ENCODE results near the gene LENG8.

The LENG8 gene

DNA sequence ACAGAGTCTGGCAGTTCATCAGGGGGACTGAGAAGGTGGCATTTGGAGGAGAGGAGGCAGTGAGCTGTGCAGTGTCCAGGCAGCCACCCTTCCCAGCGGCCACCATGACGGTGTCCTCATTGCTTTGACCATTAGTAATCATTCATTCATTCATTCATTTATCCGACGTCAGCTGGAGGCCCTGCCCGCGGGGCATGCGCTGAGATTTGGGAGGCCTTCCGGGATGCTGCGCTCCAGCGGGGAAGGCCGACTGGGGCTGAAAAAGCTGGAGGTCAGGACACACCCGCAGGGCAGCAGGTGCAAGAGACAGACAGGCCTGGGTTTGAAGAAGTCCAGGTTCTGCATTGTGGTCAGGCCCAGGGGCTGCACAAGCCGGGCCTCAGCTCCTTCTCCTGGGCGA is 24.8 kb upstream of the LENG8 start:
- DNase-seq (ENCODE audit: low spot score): no peak

DNA sequence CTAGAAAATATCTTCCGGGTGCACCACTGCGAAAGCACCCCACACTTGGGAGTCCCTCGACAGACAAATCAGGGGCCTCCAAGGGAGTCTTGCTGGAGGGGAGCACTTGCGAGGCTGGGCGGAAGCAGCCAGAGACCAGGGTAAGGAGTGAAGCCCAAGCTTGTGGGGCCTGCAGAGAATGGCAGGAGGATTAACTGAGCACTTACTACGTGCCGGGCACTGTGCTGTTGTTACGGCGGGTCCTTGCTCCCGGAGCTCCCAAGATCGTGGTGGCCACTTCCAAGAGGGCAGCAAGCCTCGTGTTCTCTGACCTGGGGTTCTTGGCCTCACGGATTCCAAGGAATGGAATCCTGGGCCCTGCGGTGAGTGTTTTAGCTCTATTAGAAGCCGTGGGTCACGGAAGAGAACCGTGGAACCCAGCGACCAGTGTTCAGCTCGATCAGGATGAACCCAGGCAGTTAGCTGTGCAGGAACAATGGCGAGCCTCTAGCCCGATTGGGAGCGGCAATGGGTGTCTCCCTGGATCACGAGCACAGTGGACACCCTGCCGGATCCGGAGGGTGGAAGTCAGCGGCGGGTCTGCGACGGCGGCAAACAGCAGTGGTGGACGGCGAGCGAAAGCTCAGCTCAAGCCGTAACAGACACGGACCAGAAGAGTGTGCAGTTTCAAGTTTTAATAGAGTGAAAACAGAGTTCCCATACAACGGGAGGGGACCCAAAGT is 24.2 kb upstream of the LENG8 start:
- DNase-seq (ENCODE audit: low spot score): no peak

DNA sequence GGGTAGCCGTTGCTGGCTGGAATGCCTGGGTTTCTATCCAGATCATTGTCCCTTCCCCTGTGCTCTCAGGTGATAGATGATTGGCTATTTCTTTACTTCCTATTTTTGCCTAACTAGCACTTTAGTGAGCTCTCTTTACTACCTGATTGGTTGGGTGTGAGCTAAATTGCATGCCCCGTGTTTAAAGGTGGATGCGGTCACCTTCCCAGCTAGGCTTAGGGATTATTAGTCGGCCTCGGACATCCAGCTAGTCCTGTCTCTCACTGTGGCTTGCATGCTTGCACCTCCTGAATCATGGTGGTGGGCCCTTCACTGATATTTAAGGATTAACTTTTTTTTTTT is 23.6 kb upstream of the LENG8 start:
- DNase-seq (ENCODE audit: low spot score): no peak

GRCh38 chr19:54426291-54426931 is 22.6 kb upstream of the LENG8 start:
- DNase-seq (ENCODE audit: low spot score): no peak

GRCh38 chr19:54427586-54427985 is 21.4 kb upstream of the LENG8 start:
- no peak for DNase-seq (ENCODE audit: low spot score)

DNA sequence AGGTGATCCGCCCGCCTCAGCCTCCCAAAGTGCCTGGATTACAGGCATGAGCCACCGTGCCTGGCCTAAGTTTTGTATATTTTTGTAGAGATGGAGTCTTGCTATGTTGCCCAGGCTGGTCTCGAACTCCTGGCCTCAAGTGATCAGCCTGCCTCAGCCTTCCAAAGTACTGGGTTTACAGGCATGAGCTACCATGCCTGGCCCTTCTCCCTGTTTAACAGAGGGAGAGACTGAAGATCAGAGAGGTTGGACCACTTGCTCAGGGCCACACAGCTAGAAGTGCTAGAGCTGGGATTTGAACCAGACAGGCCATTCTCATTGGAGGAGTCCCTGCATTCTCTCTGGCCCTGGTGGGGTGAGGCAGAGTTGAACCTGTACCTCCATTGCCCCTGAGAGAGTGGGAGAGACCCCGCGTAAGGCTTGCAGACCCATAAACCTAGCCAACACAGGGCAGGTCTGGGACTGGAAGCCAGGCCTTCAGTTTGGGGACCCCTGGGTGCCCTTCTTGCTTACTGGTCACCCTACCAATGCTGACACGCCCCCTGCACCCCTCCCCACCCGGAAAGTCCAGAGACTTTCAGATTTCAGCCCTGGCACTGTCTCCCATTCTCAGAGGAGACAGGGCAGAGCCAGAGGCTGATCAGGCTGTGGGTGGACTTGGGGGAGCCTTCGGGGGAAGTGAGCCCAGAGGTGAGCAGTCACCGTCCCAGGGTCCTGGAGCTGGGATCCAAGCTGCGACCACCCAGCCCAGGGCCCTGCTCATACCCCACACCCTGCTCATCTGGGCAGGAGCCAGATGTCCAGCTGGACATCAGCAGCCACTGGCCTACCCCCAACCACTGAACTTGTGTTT is 20.4 kb upstream of the LENG8 start:
- DNase-seq (ENCODE audit: low spot score): no peak

GRCh38 chr19:54429176-54429495 is 19.9 kb upstream of the LENG8 start:
- no peak for DNase-seq (ENCODE audit: low spot score)

- DNase-seq (ENCODE audit: low spot score): no peak
Measured at GRCh38 chr19:54429545-54430227, 19.3 kb upstream of the LENG8 start.

GRCh38 chr19:54430306-54431254 is 18.4 kb upstream of the LENG8 start:
- peak; percentile 14 for DNase-seq (ENCODE audit: low spot score)

DNA sequence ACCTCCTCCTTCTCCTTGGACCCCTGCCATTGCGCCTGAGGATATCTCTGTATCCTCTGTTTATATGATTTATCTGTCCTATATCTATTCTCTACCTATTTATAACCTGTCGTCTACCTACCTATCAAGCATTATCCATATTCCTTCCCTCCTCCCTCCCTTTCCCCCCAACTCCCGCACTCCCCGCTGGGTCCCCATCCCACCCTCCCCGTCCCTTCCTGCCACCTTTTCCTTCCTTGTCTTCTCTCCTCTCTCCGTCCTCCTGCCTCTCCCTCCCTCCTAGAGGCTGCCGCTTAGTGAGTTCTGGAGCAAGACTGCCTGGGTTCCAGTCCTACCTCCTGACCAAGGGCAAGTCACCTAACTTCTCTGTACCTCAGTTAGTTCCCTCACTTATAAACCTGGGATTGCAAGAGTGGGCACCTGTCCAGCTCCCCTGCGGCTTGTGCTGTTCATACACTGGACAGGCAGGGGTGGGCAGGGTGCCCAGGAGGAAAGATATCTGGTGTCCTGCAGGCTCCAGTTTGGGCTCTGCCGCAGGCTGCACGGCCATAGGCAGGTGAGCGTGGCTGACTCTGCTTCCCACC is 17.7 kb upstream of the LENG8 start:
- DNase-seq (ENCODE audit: low spot score): no peak

- no peak for DNase-seq (ENCODE audit: low spot score)
Measured at GRCh38 chr19:54432144-54432738, 16.8 kb upstream of the LENG8 start.

- no peak for DNase-seq (ENCODE audit: low spot score)
Measured at GRCh38 chr19:54433697-54434096, 15.3 kb upstream of the LENG8 start.

GRCh38 chr19:54434112-54434872 is 14.7 kb upstream of the LENG8 start:
- DNase-seq (ENCODE audit: low spot score): no peak

DNA sequence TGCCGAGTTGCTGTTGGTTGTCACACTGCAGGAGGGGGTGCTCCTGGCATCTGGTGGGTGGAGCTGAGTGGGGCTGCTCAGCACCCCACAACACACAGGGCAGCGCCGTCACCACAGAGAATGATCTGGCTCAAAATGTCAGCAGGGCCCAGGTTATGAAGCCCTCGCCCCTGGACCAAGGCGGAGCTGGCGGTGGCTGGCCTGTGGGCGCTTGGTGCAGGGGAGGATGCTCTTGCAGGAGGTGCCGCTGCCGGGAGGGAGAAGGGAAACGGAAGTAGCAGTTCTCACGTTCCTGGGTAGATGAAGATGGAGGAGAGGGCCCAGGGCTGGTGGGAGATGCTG is 14.2 kb upstream of the LENG8 start:
- DNase-seq (ENCODE audit: low spot score): no peak

DNA sequence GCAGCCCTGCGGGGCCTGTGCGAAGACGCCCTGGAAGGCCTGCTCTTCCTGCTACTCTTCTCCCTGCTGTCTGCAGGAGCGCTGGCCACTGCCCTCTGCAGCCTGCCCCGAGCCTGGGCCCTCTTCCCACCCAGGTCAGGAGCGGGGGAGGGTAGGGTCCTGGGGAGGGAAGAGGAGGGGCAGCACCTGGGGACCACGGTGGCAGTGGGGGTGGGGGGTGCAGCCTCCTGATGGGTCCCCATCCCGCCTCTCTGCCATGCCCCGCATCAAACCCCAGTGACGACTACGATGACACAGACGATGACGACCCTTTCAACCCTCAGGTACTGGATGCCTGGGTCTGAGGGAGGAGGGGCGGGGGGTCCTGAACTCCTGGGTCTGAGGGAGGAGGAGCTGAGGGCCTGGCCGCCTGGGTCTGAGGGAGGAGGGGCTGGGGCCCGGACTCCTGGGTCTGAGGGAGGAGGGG is 13.4 kb upstream of the LENG8 start:
- DNase-seq (ENCODE audit: low spot score): no peak

DNA sequence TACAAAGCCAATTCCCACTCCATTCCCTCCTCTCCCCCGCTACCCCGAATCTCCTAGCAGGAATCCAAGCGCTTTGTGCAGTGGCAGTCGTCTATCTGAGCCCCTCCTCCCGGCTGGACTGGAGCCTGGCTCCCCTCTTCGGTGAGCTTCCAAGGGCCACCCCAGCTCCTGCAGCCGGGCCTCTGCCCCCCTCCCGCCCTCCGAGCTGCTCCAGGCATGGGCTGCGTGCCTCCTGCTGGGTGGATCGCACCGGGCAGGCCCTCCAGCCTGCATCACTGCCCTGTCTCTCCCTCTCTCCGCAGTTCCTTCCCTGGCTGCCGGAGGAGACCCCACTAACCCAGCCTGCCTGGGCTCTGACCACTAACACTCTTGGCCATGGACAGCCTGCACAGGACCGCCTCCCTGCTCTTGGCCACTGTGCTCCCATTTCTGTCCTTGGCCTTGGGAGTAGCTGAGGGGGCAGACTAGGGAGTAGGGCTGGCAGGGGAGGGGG is 12.9 kb upstream of the LENG8 start:
- DNase-seq (ENCODE audit: low spot score): no peak

DNA sequence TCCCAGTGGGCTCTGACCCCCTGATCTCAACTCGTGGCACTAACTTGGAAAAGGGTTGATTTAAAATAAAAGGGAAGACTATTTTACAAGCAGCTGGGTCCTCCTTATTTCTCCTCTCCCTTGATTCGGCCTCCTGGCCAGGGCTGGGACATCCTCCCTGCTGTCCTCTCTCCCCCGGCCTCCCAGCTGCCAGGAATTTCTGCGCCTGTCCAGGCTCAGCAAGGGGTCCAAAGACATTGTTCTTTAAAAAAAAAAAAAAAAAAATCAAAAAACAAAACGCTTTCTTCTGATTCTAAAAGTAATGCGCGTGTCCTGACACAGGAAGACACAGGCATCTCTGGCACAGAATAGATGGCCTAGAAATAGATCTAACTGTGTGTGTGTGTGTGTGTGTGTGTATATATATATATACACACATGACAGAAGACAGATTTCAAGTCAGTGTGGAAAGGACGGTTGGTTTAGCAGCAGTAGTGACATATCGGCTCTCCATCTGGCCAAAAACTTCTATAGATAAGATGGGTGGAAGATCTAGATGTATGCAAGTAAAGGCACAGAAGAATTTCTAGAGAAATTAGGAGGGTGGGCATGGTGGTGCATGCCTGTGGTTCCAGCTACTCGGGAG is 12.3 kb upstream of the LENG8 start:
- no peak for DNase-seq (ENCODE audit: low spot score)

DNA sequence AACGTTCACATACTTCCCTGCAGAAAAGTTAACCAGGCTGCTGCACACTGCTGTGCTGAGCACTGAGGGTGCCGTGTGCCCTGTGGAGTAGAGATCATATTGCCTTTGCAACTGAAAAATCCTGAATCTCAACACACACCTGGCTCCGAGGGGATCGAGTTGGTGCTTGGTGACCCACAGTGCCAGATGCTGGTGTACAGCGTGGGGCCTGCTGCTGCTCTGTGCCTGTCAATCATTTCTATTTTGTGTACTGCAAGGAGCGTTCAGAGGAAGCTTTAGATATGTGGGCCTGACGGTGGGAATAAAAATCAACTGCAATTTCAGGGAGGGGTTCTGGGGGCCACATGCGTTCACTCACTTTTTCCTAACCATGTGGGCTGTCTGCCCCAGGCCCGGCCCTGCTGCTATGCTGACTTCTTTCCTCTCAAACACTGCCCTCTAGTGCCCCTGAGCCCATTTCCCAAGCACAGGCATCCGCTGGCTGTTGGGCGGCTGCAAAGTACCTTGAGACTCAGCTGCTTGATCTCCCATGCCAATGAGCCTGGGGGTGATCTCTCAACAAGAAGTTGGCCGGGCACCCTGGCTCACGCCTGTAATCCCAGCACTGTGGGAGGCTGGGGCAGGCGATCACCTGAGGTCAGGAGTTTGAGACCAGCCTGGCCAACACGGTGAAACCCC is 9.7 kb upstream of the LENG8 start:
- DNase-seq (ENCODE audit: low spot score): no peak

GRCh38 chr19:54440641-54441040 is 8.4 kb upstream of the LENG8 start:
- no peak for DNase-seq (ENCODE audit: low spot score)

Measured in CD4-positive, alpha-beta T cell treated with Interleukin-6 at 100 ng/mL for 8 hours (primary cell).